Hepatocyte (in vitro differentiated cells): ENCODE data around the gene SGPL1. TPM values are rescaled to one million over a fixed set of nuclear protein-coding genes. Genes with fewer than 3 reads are reported as not detected.
A peak's percentile ranks its signal among the peaks of the same experiment; 100 is the strongest.

Experiments used
- DNase-seq: peaks from one replicate; pipeline ENCODE4 v3.0.0-alpha.2; 2016; ENCODE audit warnings: low spot score
- H2AFZ ChIP-seq: fragments of 200-600 bp; sonication (generic); 2 replicates; pipeline ENCODE4 v1.6.0; 2016; ENCODE audit warnings: antibody characterized with exemption, mild to moderate bottlenecking
- H3K27ac ChIP-seq: fragments of 200-600 bp; sonication (generic); 2 replicates; pipeline ENCODE4 v1.5.1; 2016; ENCODE audit warnings: mild to moderate bottlenecking
- H3K27me3 ChIP-seq: fragments of 200-600 bp; sonication (generic); 2 replicates; pipeline ENCODE4 v1.6.1; 2016
- H3K36me3 ChIP-seq: fragments of 200-600 bp; sonication (generic); replicated peaks from 2 replicates; pipeline ENCODE4 v1.5.1; 2016; ENCODE audit warnings: low read depth; ENCODE audit not compliant: insufficient read depth
- H3K4me1 ChIP-seq: fragments of 200-600 bp; sonication (generic); 2 replicates; pipeline ENCODE4 v1.5.1; 2016; ENCODE audit warnings: mild to moderate bottlenecking, moderate library complexity; ENCODE audit not compliant: insufficient read depth
- H3K4me2 ChIP-seq: fragments of 200-600 bp; sonication (generic); 2 replicates; pipeline ENCODE4 v1.6.0; 2016
- H3K4me3 ChIP-seq: fragments of 200-600 bp; sonication (generic); 2 replicates; pipeline ENCODE4 v1.5.1; 2016; ENCODE audit warnings: mild to moderate bottlenecking
- H3K79me2 ChIP-seq: fragments of 200-600 bp; sonication (generic); 2 replicates; pipeline ENCODE4 v1.6.0; 2017; ENCODE audit warnings: mild to moderate bottlenecking
- H3K9me2 ChIP-seq: fragments of 200-600 bp; sonication (generic); replicated peaks from 2 replicates; pipeline ENCODE4 v1.6.0; 2017; ENCODE audit warnings: mild to moderate bottlenecking; ENCODE audit not compliant: insufficient read depth
- H3K9me3 ChIP-seq: fragments of 200-600 bp; sonication (generic); 2 replicates; pipeline ENCODE4 v1.5.1; 2016; ENCODE audit warnings: low read depth, mild to moderate bottlenecking
- H4K20me1 ChIP-seq: fragments of 200-600 bp; sonication (generic); 2 replicates; pipeline ENCODE4 v1.6.0; 2016; ENCODE audit warnings: mild to moderate bottlenecking; ENCODE audit not compliant: insufficient read depth, poor library complexity, severe bottlenecking
- CTCF ChIP-seq: fragments of 200-600 bp; sonication (generic); IDR thresholded peaks from 2 replicates; pipeline ENCODE4 v1.5.1; 2016; ENCODE audit warnings: antibody characterized with exemption, mild to moderate bottlenecking; ENCODE audit not compliant: poor library complexity
- EZH2 ChIP-seq: fragments of 200-600 bp; sonication (generic); IDR thresholded peaks from 2 replicates; pipeline ENCODE4 v1.6.1; 2016; ENCODE audit warnings: antibody characterized with exemption, mild to moderate bottlenecking, borderline replicate concordance
- EZH2phosphoT487 ChIP-seq: fragments of 200-600 bp; sonication (generic); IDR thresholded peaks from one replicate; pipeline ENCODE4 v1.6.1; 2018; ENCODE audit warnings: antibody characterized with exemption, mild to moderate bottlenecking, low read depth, moderate library complexity; ENCODE audit not compliant: unreplicated experiment, severe bottlenecking
- WGBS: methylation state at CpG from one replicate; pipeline ENCODE4 v1.1.6; 2016; ENCODE audit warnings: low lambda C conversion rate; ENCODE audit errors: missing lambda C conversion rate; 5-methylcytosine and 5-hydroxymethylcytosine counted together
- polyA plus RNA-seq: library from polyadenylated mRNA; unstranded; fragments of >200 nt; fragmentation: Nextera tagmentation; extraction: Ambion mirVana; gene quantifications from 2 replicates; pipeline ENCODE4 v1.2.1, GENCODE V29; 2016
- total RNA-seq: library from RNA; depleted of rRNA; stranded (reverse); fragments of >200 nt; gene quantifications from 2 replicates; pipeline ENCODE4 v1.2.3, GENCODE V29; 2014

SGPL1 gene
- total and polyA plus RNA-seq, 2 experiments from 2014 or later, result 20.2 to 43.5 TPM

DNA sequence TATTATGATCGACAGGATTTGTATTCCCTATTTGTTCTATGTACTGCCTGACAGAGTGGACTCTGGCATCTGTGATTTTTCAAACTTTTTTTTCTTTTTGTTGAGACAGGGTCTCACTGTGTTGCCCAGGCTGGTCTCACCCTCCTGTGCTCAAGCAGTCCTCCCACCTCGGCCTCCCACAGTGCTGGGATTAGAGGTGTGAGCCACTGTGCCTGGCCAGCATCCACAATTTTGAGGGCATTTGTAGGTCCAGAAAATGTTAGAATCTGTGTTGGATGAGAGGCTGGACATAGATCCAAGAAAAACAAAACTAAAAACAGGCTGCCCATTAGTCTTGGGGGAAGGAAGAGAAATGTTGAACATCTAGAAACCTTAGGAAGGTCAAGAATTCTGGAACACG lies 34.3 kb downstream of the SGPL1 start:
- no peaks in the 10 kb centered on the region for H3K9me2 ChIP-seq
- peaks cover 12% of the 10 kb centered on the region for H3K4me1 ChIP-seq
- no peaks in the 10 kb centered on the region for H3K36me3 ChIP-seq
- WGBS, result 87% methylated on average over 3 of the region's 3 CpGs
- H3K27me3 ChIP-seq, result no peaks in the 10 kb centered on the region
- no peaks in the 10 kb centered on the region for H4K20me1 ChIP-seq
- H3K79me2 ChIP-seq, result peaks cover 8% of the 10 kb centered on the region
- TF ChIP-seq EZH2, result no peak
- no peak for TF ChIP-seq EZH2phosphoT487
- TF ChIP-seq CTCF, result no peak
- DNase-seq, result no peak
- no peak overlapping the region for H2AFZ ChIP-seq
- H3K9me3 ChIP-seq, result no peaks in the 10 kb centered on the region
- no peak overlapping the region for H3K4me3 ChIP-seq
- H3K27ac ChIP-seq, result no peak overlapping the region
- H3K4me2 ChIP-seq, result no peak overlapping the region

- Histone ChIP-seq H3K4me1 (no peaks in the 10 kb centered on the region), H3K4me3 (no peak overlapping the region), H2AFZ (no peak overlapping the region), H3K27ac (no peak overlapping the region), H3K4me2 (peak overlapping the region; percentile 15), H3K9me2 (no peaks in the 10 kb centered on the region), H3K27me3 (no peaks in the 10 kb centered on the region), H4K20me1 (no peaks in the 10 kb centered on the region), H3K36me3 (no peaks in the 10 kb centered on the region), H3K79me2 (peaks cover 7% of the 10 kb centered on the region), H3K9me3 (no peaks in the 10 kb centered on the region)
- no peak for DNase-seq
- TF ChIP-seq EZH2 (no peak), EZH2phosphoT487 (no peak), CTCF (no peak)
- 74% methylated on average over 5 of the region's 5 CpGs for WGBS
Observed at GRCh38 chr10:70851597-70852475, 36.1 kb downstream of the SGPL1 start.

DNA sequence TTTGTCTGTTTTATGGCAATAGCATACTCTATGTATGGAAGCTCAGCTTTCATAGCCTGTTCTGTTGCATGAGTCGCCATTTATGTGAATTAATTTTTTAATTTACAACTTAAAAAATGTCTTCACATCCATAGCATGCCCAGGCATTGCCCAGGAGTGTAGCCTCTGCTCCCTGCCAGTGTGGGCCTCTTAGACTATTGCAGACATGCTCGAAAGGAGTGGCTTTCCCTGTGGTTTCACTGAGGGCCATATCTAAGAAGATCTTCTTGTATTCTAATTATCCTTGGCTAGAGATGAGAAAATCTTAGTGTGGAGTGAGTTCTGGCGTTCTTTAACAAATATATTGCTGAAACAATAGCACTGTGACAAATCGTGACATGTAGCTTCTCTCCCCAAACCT lies 37.3 kb downstream of the SGPL1 start:
- TF ChIP-seq EZH2 (no peak), EZH2phosphoT487 (no peak), CTCF (no peak)
- Histone ChIP-seq H3K4me1 (no peaks in the 10 kb centered on the region), H2AFZ (no peak overlapping the region), H3K27ac (no peak overlapping the region), H4K20me1 (no peaks in the 10 kb centered on the region), H3K27me3 (no peaks in the 10 kb centered on the region), H3K4me2 (no peak overlapping the region), H3K36me3 (no peaks in the 10 kb centered on the region), H3K4me3 (no peak overlapping the region), H3K9me2 (no peaks in the 10 kb centered on the region), H3K9me3 (no peaks in the 10 kb centered on the region), H3K79me2 (peaks cover 3% of the 10 kb centered on the region)
- DNase-seq, result no peak
- 92% methylated on average over 4 of the region's 4 CpGs for WGBS
